Skin of body (tissue), 2 donors: ENCODE data around the gene DYNC1LI2. TPM values are rescaled to one million over a fixed set of nuclear protein-coding genes. Genes with fewer than 3 reads are reported as not detected.

Experiments
- DNase-seq: peaks from one replicate; lab custom pipeline; 2025; lab: John Stamatoyannopoulos, UW
- total RNA-seq: library from RNA; depleted of rRNA; stranded (reverse); fragments of >200 nt; gene quantifications from one replicate; pipeline ENCODE4 v1.2.3, GENCODE V29; 2014

Gene DYNC1LI2
- total RNA-seq, 1 donor from 2014 or later: 113 TPM

- no peak for DNase-seq
Measured at GRCh38 chr16:66740010-66740409, 11.4 kb downstream of the DYNC1LI2 start.

GRCh38 chr16:66735891-66736290, 15.5 kb downstream of the DYNC1LI2 start:
- DNase-seq: no peak

GRCh38 chr16:66731101-66731500, 20.3 kb downstream of the DYNC1LI2 start:
- DNase-seq: no peak

GRCh38 chr16:66728804-66729203, 22.6 kb downstream of the DYNC1LI2 start:
- DNase-seq: no peak

GRCh38 chr16:66728117-66728787, 23.2 kb downstream of the DYNC1LI2 start:
- DNase-seq: peak; percentile 27

- DNase-seq: no peak
Measured at GRCh38 chr16:66720766-66721165, 30.6 kb downstream of the DYNC1LI2 start.

- no peak for DNase-seq
Measured at GRCh38 chr16:66719246-66719645, 32.2 kb downstream of the DYNC1LI2 start.

GRCh38 chr16:66717776-66718175, 33.6 kb downstream of the DYNC1LI2 start:
- no peak for DNase-seq

- DNase-seq: no peak
Measured at GRCh38 chr16:66717112-66717675, 34.2 kb downstream of the DYNC1LI2 start.

- DNase-seq: no peak
Measured at GRCh38 chr16:66714654-66715307, 36.6 kb downstream of the DYNC1LI2 start.

GRCh38 chr16:66714062-66714461, 37.3 kb downstream of the DYNC1LI2 start:
- no peak for DNase-seq

GRCh38 chr16:66713076-66713475, 38.3 kb downstream of the DYNC1LI2 start:
- DNase-seq: no peak

- DNase-seq: no peak
Measured at GRCh38 chr16:66712512-66712911, 38.9 kb downstream of the DYNC1LI2 start.

- DNase-seq: no peak
Measured at GRCh38 chr16:66711581-66711980, 39.8 kb downstream of the DYNC1LI2 start.

- DNase-seq: no peak
Measured at GRCh38 chr16:66706506-66706880, 44.9 kb downstream of the DYNC1LI2 start.

GRCh38 chr16:66705790-66706505, 45.5 kb downstream of the DYNC1LI2 start:
- no peak for DNase-seq

- DNase-seq: no peak
Measured at GRCh38 chr16:66703406-66704215, 47.8 kb downstream of the DYNC1LI2 start.

GRCh38 chr16:66701516-66701915, 49.9 kb downstream of the DYNC1LI2 start:
- DNase-seq: no peak

- DNase-seq: no peak
Measured at GRCh38 chr16:66701026-66701425, 50.4 kb downstream of the DYNC1LI2 start.

GRCh38 chr16:66699898-66700297, 51.5 kb downstream of the DYNC1LI2 start:
- DNase-seq: no peak

- DNase-seq: no peak
Measured at GRCh38 chr16:66698046-66698445, 53.4 kb downstream of the DYNC1LI2 start.
